ENCODE data around the gene RNF114.
"Not testable (repeated sequence)": the region's sequence is repeated elsewhere in the genome, so short reads cannot be mapped to it uniquely, and the experiment has no call there.

The RNF114 gene

GRCh38 chr20:49928411-49929141 is 7.6 kb upstream of the RNF114 start:
- DNase-seq: peak; percentile 83

GRCh38 chr20:49929142-49929494 is 7.1 kb upstream of the RNF114 start:
- DNase-seq: no peak

- no peak for DNase-seq
Measured at GRCh38 chr20:49935746-49936152, 448 bp upstream of the RNF114 start.

GRCh38 chr20:49937027-49937929 is 1.1 kb downstream of the RNF114 start:
- DNase-seq: no peak

GRCh38 chr20:49938173-49939163 is 2.3 kb downstream of the RNF114 start:
- peak; percentile 74 for DNase-seq

GRCh38 chr20:49941456-49941855 is 5.3 kb downstream of the RNF114 start:
- no peak for DNase-seq

GRCh38 chr20:49942303-49942702 is 6.1 kb downstream of the RNF114 start:
- no peak for DNase-seq

GRCh38 chr20:49942942-49943341 is 6.7 kb downstream of the RNF114 start:
- DNase-seq: no peak

GRCh38 chr20:49945306-49945700 is 9.1 kb downstream of the RNF114 start:
- DNase-seq: no peak

- DNase-seq: no peak
Measured at GRCh38 chr20:49945701-49946477, 9.7 kb downstream of the RNF114 start.

- no peak for DNase-seq
Measured at GRCh38 chr20:49948178-49948577, 12.0 kb downstream of the RNF114 start.

- DNase-seq: no peak
Measured at GRCh38 chr20:49948809-49949507, 12.8 kb downstream of the RNF114 start.

- no peak for DNase-seq
Measured at GRCh38 chr20:49951151-49951550, 15.0 kb downstream of the RNF114 start.

GRCh38 chr20:49955167-49955566 is 19.0 kb downstream of the RNF114 start:
- no peak for DNase-seq

GRCh38 chr20:49955830-49956396 is 19.7 kb downstream of the RNF114 start:
- DNase-seq: not testable (repeated sequence)

- no peak for DNase-seq
Measured at GRCh38 chr20:49956689-49957088, 20.5 kb downstream of the RNF114 start.

- DNase-seq: not testable (repeated sequence)
Measured at GRCh38 chr20:49957089-49957938, 21.1 kb downstream of the RNF114 start.

GRCh38 chr20:49961413-49961812 is 25.2 kb downstream of the RNF114 start:
- no peak for DNase-seq

GRCh38 chr20:49964964-49965780 is 29.0 kb downstream of the RNF114 start:
- no peak for DNase-seq
